ENCODE data around the gene ADGRV1.

ADGRV1 gene

GRCh38 chr5:91098541-91098940 lies 539.9 kb downstream of the ADGRV1 start:
- Histone ChIP-seq H3K4me1 (no peaks in the 10 kb centered on the region), H3K4me2 (no peak overlapping the region), H3K27ac (no peak overlapping the region), H3K9ac (no peak overlapping the region), H3K36me3 (no peaks in the 10 kb centered on the region), H3K4me3 (no peak overlapping the region), H3K9me3 (no peaks in the 10 kb centered on the region), H3K27me3 (no peaks in the 10 kb centered on the region), H4K20me1 (no peaks in the 10 kb centered on the region)
- no peak for TF ChIP-seq Cebpa-rat (IDR thresholded peaks at IDR 0.05)

GRCh38 chr5:91101600-91102379 lies 543.2 kb downstream of the ADGRV1 start:
- Histone ChIP-seq H3K4me1 (0 out of 2 replicates have a peak, but pooled peaks cover 2% of the 10 kb centered on the region), H3K9ac (no peak overlapping the region), H3K36me3 (no peaks in the 10 kb centered on the region), H3K9me3 (peaks cover 4% of the 10 kb centered on the region; the same call in 1 of the 2 replicates), H3K4me2 (no peak overlapping the region), H3K27me3 (no peaks in the 10 kb centered on the region), H3K4me3 (no peak overlapping the region), H3K27ac (no peak overlapping the region), H4K20me1 (no peaks in the 10 kb centered on the region)
- TF ChIP-seq Cebpa-rat (IDR thresholded peaks at IDR 0.05), result no peak

- Histone ChIP-seq H3K4me1 (0 out of 2 replicates have a peak, but pooled peaks cover 5% of the 10 kb centered on the region), H3K9me3 (peaks cover 4% of the 10 kb centered on the region; the same call in 1 of the 2 replicates), H3K27me3 (no peaks in the 10 kb centered on the region), H3K4me2 (no peak overlapping the region), H3K9ac (no peak overlapping the region), H3K4me3 (no peak overlapping the region), H3K27ac (no peak overlapping the region), H3K36me3 (no peaks in the 10 kb centered on the region), H4K20me1 (no peaks in the 10 kb centered on the region)
- no peak for TF ChIP-seq Cebpa-rat (IDR thresholded peaks at IDR 0.05)
These were observed 544.9 kb downstream of the ADGRV1 start for GRCh38 chr5:91103353-91104061.

DNA sequence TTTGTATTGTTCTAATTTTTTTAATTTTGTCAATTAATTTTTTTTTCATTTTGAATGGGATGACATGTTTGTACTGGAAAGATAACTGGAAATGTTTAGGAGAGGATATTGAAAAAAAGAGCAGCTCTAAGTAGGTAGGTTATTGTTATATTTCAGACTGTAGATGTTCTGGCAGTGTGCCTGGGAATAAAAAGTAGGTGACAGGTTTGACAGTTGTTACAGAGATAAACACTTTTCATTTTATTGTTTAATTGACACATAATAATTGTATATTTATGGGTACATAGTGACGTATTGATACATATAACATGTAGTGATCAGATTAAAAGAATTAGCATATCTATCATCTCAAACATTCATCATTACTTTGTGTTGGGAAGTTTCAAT lies 545.5 kb downstream of the ADGRV1 start:
- Histone ChIP-seq H3K36me3 (no peaks in the 10 kb centered on the region), H3K4me2 (no peak overlapping the region), H3K4me3 (no peak overlapping the region), H3K9ac (no peak overlapping the region), H3K27ac (no peak overlapping the region), H3K27me3 (no peaks in the 10 kb centered on the region), H3K4me1 (0 out of 2 replicates have a peak, but pooled peaks cover 5% of the 10 kb centered on the region), H3K9me3 (peaks cover 4% of the 10 kb centered on the region; the same call in 1 of the 2 replicates), H4K20me1 (no peaks in the 10 kb centered on the region)
- no peak for TF ChIP-seq Cebpa-rat (IDR thresholded peaks at IDR 0.05)

- Histone ChIP-seq H3K27ac (no peak overlapping the region), H3K4me1 (0 out of 2 replicates have a peak, but pooled peaks cover 5% of the 10 kb centered on the region)
- no peak for TF ChIP-seq Cebpa-rat (IDR thresholded peaks at IDR 0.05)
These were observed 548.4 kb downstream of the ADGRV1 start for GRCh38 chr5:91106842-91107511.

DNA sequence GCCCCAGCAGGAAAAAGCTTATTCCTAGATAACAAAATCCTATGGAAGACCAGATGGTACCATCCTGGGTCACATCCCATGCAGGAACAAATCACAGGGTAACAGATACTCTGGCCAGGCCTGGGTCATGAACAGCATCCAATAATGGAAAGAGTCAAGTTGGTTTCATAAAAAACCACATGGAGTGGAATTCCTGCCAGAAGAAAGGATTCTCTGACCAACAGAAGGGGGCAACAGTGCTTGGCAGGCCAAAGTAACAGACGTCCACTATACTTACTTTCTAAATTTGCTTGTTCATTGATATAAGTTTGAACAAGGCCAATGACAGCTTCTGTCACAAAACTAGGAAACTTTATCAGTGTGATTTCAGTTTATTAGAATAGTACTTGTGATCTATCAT lies 551.0 kb downstream of the ADGRV1 start:
- no peaks in the 10 kb centered on the region for H3K36me3 ChIP-seq
- peaks cover 16% of the 10 kb centered on the region for H3K4me1 ChIP-seq
- no peaks in the 10 kb centered on the region for H3K27me3 ChIP-seq

More at GRCh38 chr5:91106842-91107511, 548.4 kb downstream of the ADGRV1 start:
- Histone ChIP-seq H4K20me1 (no peaks in the 10 kb centered on the region), H3K27me3 (no peaks in the 10 kb centered on the region), H3K4me2 (no peak overlapping the region), H3K4me3 (no peak overlapping the region), H3K36me3 (no peaks in the 10 kb centered on the region), H3K9me3 (peaks cover 4% of the 10 kb centered on the region; the same call in 1 of the 2 replicates), H3K9ac (no peak overlapping the region)

DNA sequence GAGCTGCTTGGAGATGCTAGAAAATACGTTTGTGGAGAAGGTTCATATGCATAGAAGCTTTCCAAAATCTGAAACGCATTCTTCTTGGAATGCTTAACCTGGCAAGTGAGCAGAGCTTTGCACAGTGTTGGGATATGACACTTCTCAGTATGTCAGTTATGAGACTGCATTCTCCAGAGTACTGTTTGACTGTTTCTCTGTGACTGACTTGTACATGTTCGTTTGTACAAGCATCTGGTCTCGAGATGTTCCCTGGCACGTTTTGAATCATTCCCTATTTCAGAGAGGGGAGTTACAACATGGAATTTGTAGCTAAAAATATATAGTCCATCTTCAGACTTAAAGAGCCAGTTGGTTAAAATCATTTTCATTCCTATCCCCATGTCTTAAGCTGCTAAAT lies 552.1 kb downstream of the ADGRV1 start:
- Histone ChIP-seq H3K36me3 (no peaks in the 10 kb centered on the region), H4K20me1 (no peaks in the 10 kb centered on the region)

More for the DNA sequence above, 551.0 kb downstream of the ADGRV1 start:
- no peak overlapping the region for H3K4me2 ChIP-seq
- no peak overlapping the region for H3K4me3 ChIP-seq
- H3K9me3 ChIP-seq, result peaks cover 4% of the 10 kb centered on the region; the same call in 1 of the 2 replicates
- no peaks in the 10 kb centered on the region for H4K20me1 ChIP-seq
- no peak for TF ChIP-seq Cebpa-rat (IDR thresholded peaks at IDR 0.05)
- H3K27ac ChIP-seq, result no peak overlapping the region
- no peak overlapping the region for H3K9ac ChIP-seq

DNA sequence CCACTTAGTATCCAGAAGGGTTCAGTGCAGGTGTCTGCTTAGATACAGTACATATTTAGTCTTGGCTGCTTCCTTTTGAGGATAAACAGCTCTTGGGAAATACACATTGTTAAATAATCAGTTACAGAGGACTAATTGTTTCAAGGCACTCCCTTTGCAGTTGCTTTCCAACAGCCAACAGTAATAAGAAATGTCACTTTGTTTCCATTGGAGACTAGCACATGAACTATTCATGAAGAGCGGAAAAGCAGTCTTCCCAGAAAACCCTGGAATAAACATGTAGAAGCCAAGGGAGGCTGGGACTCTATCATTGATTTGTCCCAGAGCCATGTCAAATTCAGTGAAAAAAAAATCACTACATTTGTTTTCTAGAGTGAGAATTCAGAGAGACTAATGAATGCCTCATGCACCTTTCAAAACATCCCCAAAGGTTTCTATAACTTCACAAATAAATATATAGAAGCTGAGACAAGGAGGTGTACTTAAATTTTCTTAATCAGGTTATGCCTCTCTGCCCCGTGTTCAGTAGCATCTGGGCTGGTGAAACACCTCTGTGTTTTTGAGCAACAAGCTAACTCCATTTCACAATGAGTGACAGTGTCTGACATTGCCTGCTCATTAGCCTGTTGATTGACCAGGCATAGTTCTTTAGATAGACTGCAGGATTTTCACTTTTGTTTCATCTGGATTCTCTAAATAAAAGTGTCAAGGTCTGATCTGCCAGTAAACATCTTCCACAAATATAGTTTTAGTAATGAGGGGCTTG lies 553.1 kb downstream of the ADGRV1 start:
- no peaks in the 10 kb centered on the region for H3K27me3 ChIP-seq
- TF ChIP-seq Cebpa-rat (IDR thresholded peaks at IDR 0.05), result no peak

More for the DNA sequence above, 552.1 kb downstream of the ADGRV1 start:
- Histone ChIP-seq H3K9ac (no peak overlapping the region), H3K27me3 (no peaks in the 10 kb centered on the region), H3K4me2 (no peak overlapping the region), H3K4me3 (no peak overlapping the region), H3K9me3 (peaks cover 4% of the 10 kb centered on the region; the same call in 1 of the 2 replicates), H3K4me1 (peaks cover 20% of the 10 kb centered on the region), H3K27ac (no peak overlapping the region)
- no peak for TF ChIP-seq Cebpa-rat (IDR thresholded peaks at IDR 0.05)

DNA sequence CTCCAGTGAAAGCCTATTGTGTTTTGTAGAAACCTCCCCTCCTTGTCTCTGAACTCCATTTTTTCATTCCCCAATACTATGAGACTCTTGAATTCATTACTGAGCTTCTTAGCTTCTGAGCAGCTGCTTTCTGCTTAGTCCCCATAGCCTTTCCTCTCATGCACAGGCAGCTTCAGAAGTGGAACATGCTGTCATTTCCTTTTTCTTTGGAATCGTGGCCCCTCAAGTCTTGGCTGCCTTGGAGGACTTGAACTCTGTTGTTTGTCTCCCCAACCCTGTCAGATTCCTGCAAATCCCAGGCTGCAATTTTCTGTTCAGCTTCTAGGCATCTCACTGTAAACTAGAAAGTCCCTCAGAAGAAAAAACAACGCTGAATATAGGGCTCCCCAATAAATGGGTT lies 556.1 kb downstream of the ADGRV1 start:
- H3K27me3 ChIP-seq, result no peaks in the 10 kb centered on the region
- H3K9me3 ChIP-seq, result no peaks in the 10 kb centered on the region
- no peak overlapping the region for H3K4me3 ChIP-seq
- no peak overlapping the region for H3K9ac ChIP-seq
- H4K20me1 ChIP-seq, result no peaks in the 10 kb centered on the region
- peaks cover 15% of the 10 kb centered on the region for H3K4me1 ChIP-seq
- TF ChIP-seq Cebpa-rat (IDR thresholded peaks at IDR 0.05), result no peak
- H3K36me3 ChIP-seq, result no peaks in the 10 kb centered on the region
- no peak overlapping the region for H3K27ac ChIP-seq
- peak overlapping the region; percentile 59 for H3K4me2 ChIP-seq

More for the DNA sequence above, 553.1 kb downstream of the ADGRV1 start:
- no peak overlapping the region for H3K4me2 ChIP-seq
- no peak overlapping the region for H3K9ac ChIP-seq
- H3K4me1 ChIP-seq, result peaks cover 19% of the 10 kb centered on the region
- H3K27ac ChIP-seq, result no peak overlapping the region
- H3K9me3 ChIP-seq, result no peaks in the 10 kb centered on the region
- H4K20me1 ChIP-seq, result no peaks in the 10 kb centered on the region
- no peaks in the 10 kb centered on the region for H3K36me3 ChIP-seq
- no peak overlapping the region for H3K4me3 ChIP-seq
